ENCODE data around the gene RNF13. TPM values are rescaled to one million over a fixed set of nuclear protein-coding genes. Genes with fewer than 3 reads are reported as not detected.

RNF13 gene
- total RNA-seq, 2 donors from 2014 or later: 77.3 to 105 TPM

DNA sequence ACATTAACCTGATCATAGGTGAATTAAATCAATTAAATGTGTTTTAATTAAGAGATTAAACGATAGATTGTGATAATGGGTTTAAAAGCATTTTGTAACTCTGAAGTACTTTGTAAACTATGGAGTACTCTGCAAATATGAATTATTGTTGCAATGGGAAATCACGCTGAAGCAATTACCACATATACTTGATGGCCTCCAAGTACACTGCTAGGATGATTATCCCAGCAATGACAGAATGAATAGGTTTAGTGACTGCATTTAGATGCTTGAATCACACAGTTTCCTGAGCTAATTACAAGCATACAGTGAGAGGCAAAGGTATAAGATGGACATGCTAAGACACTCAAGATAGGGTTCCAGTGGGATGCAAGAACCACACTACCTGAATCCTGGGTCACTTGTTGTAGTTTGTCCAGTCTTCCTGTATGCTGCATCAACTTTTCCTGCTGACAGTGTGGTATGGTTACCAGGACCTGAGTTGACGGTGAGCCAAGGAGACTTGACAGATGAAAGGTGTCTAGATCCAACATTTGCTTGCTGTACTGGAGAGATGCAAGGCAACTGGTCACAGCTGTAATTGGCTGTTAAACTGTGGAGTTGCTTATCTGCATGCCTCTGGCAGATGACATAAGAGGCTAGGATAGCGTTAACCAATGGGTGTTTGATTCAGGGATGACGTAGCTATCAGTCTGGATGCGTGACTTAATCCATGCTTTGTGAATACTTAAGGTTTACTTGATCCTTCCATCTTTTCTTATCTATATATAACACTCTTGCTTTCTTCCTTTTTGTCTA, 38.0 kb downstream of the RNF13 start:
- Histone ChIP-seq H3K4me1 (replicated peaks) (no peaks in the 10 kb centered on the region), H3K9me3 (no peaks in the 10 kb centered on the region), H3K27ac (no peak overlapping the region), H3K27me3 (replicated peaks; ENCODE audit: insufficient read depth) (no peaks in the 10 kb centered on the region), H3K4me3 (no peak overlapping the region), H3K36me3 (no peaks in the 10 kb centered on the region)
- no peak for DNase-seq (ENCODE audit: low spot score)
- intact Hi-C loops (cut with DNase I): no loop called here
- no peak for TF ChIP-seq POLR2AphosphoS5 (IDR thresholded peaks at IDR 0.05)
- no peak for TF ChIP-seq POLR2A (IDR thresholded peaks at IDR 0.05)
- TF ChIP-seq, protein P1, sequence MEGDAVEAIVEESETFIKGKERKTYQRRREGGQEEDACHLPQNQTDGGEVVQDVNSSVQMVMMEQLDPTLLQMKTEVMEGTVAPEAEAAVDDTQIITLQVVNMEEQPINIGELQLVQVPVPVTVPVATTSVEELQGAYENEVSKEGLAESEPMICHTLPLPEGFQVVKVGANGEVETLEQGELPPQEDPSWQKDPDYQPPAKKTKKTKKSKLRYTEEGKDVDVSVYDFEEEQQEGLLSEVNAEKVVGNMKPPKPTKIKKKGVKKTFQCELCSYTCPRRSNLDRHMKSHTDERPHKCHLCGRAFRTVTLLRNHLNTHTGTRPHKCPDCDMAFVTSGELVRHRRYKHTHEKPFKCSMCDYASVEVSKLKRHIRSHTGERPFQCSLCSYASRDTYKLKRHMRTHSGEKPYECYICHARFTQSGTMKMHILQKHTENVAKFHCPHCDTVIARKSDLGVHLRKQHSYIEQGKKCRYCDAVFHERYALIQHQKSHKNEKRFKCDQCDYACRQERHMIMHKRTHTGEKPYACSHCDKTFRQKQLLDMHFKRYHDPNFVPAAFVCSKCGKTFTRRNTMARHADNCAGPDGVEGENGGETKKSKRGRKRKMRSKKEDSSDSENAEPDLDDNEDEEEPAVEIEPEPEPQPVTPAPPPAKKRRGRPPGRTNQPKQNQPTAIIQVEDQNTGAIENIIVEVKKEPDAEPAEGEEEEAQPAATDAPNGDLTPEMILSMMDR (IDR thresholded peaks at IDR 0.05): no peak
- 91% methylated on average over 6 of the region's 6 CpGs for WGBS

DNA sequence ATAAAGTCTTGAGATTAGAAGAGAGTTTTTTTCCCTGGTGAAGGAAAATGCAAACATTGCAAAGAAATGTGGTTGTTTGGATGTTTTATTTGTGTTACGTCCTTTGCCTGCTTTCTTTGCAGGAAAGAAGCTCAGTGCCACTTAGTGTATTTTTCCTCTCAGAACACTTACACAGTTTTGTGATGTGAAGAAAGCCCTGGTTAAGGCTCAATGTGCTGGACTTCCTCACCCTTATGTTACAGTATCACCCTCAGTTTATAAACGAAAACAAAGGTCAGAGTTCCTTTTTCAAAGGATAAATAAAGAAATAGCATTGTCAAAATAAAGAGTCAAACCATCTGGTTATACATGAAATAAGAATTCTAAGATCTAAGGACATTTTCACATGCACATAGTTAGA, 45.9 kb downstream of the RNF13 start:
- H3K27me3 ChIP-seq (replicated peaks; ENCODE audit: insufficient read depth): no peaks in the 10 kb centered on the region

DNA sequence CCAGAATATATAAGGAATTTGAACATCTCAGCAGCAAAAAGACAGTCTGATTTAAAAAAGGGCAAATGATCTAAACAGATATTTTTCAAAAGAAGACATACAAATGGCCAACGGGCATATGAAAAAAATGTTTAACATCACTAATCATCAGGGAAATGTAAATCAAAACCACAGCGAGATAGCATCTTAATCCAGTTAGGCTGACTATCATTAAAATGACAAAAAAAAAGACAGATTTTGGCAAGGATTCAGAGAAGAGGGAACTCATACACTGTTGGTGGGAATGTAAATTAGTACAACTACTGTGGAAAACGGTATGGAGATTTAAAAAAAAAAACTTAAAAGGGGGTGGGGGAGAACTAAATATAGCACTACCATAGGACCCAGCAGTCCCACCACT, 47.9 kb downstream of the RNF13 start:
- DNase-seq (ENCODE audit: low spot score): no peak
- intact Hi-C loops (cut with DNase I): no loop called here
- Histone ChIP-seq H3K27ac (no peak overlapping the region), H3K4me3 (no peak overlapping the region), H3K27me3 (replicated peaks; ENCODE audit: insufficient read depth) (no peaks in the 10 kb centered on the region), H3K4me1 (replicated peaks) (no peaks in the 10 kb centered on the region), H3K9me3 (no peaks in the 10 kb centered on the region), H3K36me3 (no peaks in the 10 kb centered on the region)
- TF ChIP-seq, protein P1 (IDR thresholded peaks at IDR 0.05): no peak
- TF ChIP-seq POLR2A (IDR thresholded peaks at IDR 0.05): no peak
- no peak for TF ChIP-seq POLR2AphosphoS5 (IDR thresholded peaks at IDR 0.05)
- 52% methylated on average over 3 of the region's 3 CpGs for WGBS

More for the DNA sequence above, 45.9 kb downstream of the RNF13 start:
- Histone ChIP-seq H3K4me1 (replicated peaks) (no peaks in the 10 kb centered on the region), H3K27ac (no peak overlapping the region), H3K9me3 (no peaks in the 10 kb centered on the region), H3K36me3 (no peaks in the 10 kb centered on the region), H3K4me3 (no peak overlapping the region)
- WGBS: 61% methylated on average over 2 of the region's 2 CpGs
- no peak for DNase-seq (ENCODE audit: low spot score)
- TF ChIP-seq POLR2AphosphoS5 (IDR thresholded peaks at IDR 0.05) (no peak), POLR2A (IDR thresholded peaks at IDR 0.05) (no peak)
- TF ChIP-seq, protein P1 (IDR thresholded peaks at IDR 0.05): no peak
- intact Hi-C loops (cut with DNase I): no loop called here

DNA sequence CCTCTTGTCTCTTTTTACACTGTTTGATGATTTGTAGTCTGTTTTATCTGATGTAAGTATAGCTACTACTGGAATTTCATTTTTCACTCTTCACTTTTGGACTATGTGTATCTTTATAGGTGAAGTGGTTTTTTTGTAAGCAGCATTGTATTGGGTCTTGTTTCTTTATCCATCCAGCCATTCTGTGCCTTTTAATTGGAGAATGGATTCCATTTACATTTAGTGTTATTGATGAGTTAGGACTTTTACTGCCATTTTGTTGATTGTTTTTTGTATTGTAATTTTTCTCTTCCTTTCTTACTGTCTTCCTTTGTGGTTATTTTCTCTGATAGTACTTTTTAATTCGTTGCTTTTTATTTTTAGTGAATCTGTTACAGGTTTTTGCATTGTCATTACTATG, 54.5 kb downstream of the RNF13 start:
- Histone ChIP-seq H3K36me3 (no peaks in the 10 kb centered on the region), H3K27ac (no peak overlapping the region), H3K9me3 (no peaks in the 10 kb centered on the region), H3K27me3 (replicated peaks; ENCODE audit: insufficient read depth) (no peaks in the 10 kb centered on the region), H3K4me1 (replicated peaks) (no peaks in the 10 kb centered on the region), H3K4me3 (no peak overlapping the region)
- TF ChIP-seq POLR2AphosphoS5 (IDR thresholded peaks at IDR 0.05) (no peak), POLR2A (IDR thresholded peaks at IDR 0.05) (no peak)
- TF ChIP-seq, protein P1 (IDR thresholded peaks at IDR 0.05): no peak
- DNase-seq (ENCODE audit: low spot score): no peak
- intact Hi-C loops (cut with DNase I): no loop called here
- 98% methylated on average over 1 of the region's 1 CpG for WGBS

DNA sequence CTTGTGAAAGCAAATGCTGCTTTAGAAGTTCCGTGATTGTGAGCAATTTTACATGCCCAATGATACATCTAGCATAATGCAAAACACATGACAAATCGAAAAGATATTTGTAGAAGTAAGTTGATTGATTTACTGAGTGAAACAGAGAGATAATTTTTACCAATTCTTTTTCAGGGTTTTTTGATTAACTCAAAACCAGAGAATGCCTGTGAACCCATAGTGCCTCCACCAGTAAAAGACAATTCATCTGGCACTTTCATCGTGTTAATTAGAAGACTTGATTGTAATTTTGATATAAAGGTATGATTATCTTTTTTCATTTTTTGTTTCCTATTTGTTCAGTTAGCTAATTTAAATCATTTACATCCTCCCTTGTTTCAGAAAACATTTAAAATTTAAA, 58.8 kb downstream of the RNF13 start:
- DNase-seq (ENCODE audit: low spot score): no peak
- Histone ChIP-seq H3K9me3 (no peaks in the 10 kb centered on the region), H3K4me1 (replicated peaks) (no peaks in the 10 kb centered on the region), H3K27me3 (replicated peaks; ENCODE audit: insufficient read depth) (no peaks in the 10 kb centered on the region), H3K36me3 (no peaks in the 10 kb centered on the region), H3K27ac (no peak overlapping the region), H3K4me3 (no peak overlapping the region)
- TF ChIP-seq POLR2AphosphoS5 (IDR thresholded peaks at IDR 0.05) (no peak), POLR2A (IDR thresholded peaks at IDR 0.05) (no peak)
- TF ChIP-seq, protein P1 (IDR thresholded peaks at IDR 0.05): no peak
- intact Hi-C loops (cut with DNase I): no loop called here
- 91% methylated on average over 3 of the region's 3 CpGs for WGBS

Data from prostate gland (tissue), 2 donors.